ENCODE measurements around the gene NISCH. TPM values are rescaled to one million over a fixed set of nuclear protein-coding genes. Genes with fewer than 3 reads are reported as not detected.

The NISCH gene
- total RNA-seq, 1 experiment from 2014 or later: 72.8 TPM

- no peak for TF ChIP-seq POLR2AphosphoS5 (IDR thresholded peaks at IDR 0.05; ENCODE audit: low read depth, low read length)
- no peak for TF ChIP-seq ZBTB33 (IDR thresholded peaks at IDR 0.05; ENCODE audit: extremely low read depth, insufficient replicate concordance, low read length)
- no peak for TF ChIP-seq SIN3A (IDR thresholded peaks at IDR 0.05; ENCODE audit: low read depth)
- TF ChIP-seq CEBPB (IDR thresholded peaks at IDR 0.05; ENCODE audit: low read depth): no peak
- no peak for TF ChIP-seq MAX (IDR thresholded peaks at IDR 0.05)
- TF ChIP-seq CBX3 (IDR thresholded peaks at IDR 0.05; ENCODE audit: low read depth): no peak
- no peak for TF ChIP-seq RAD21 (IDR thresholded peaks at IDR 0.05; ENCODE audit: low read depth)
- TF ChIP-seq EZH2 (IDR thresholded peaks at IDR 0.05): no peak
- no peak for TF ChIP-seq POLR2A (IDR thresholded peaks at IDR 0.05; ENCODE audit: borderline replicate concordance, extremely low read depth, insufficient read depth, insufficient read length)
- no peak for TF ChIP-seq SP1 (IDR thresholded peaks at IDR 0.05; ENCODE audit: low read depth)
Observed at GRCh38 chr3:52477796-52478095, 22.3 kb downstream of the NISCH start (continued).

- Histone ChIP-seq H3K9ac (ENCODE audit: low read length) (no peak overlapping the region), H4K20me1 (ENCODE audit: insufficient read depth) (no peaks in the 10 kb centered on the region), H3K79me2 (ENCODE audit: insufficient read depth, low read length) (no peaks in the 10 kb centered on the region), H3K9me2 (ENCODE audit: insufficient read depth) (no peaks in the 10 kb centered on the region), H3K4me3 (replicated peaks in 1 of 2; ENCODE audit: low read depth in 1 of 2, low read length in 2 of 2) (no peak overlapping the region), H3K4me1 (ENCODE audit: control insufficient read depth in 1 of 2, insufficient read depth in 2 of 2, low read length in 2 of 2) (no peaks in the 10 kb centered on the region), H3K9me3 (ENCODE audit: control insufficient read depth in 1 of 2, insufficient read depth in 1 of 2, low read depth in 1 of 2, low read length in 2 of 2) (no peaks in the 10 kb centered on the region), H3K36me3 (ENCODE audit: control insufficient read depth in 1 of 2, insufficient read depth in 2 of 2, low read length in 2 of 2) (peaks cover 41 to 43% of the 10 kb centered on the region in 2 experiments; a peak in 3 of 4 replicates), H3K27ac (ENCODE audit: low read depth, low read length) (no peak overlapping the region), H3K27me3 (ENCODE audit: insufficient read depth, low read length) (no peaks in the 10 kb centered on the region), H2AFZ (ENCODE audit: low read depth, low read length, poor library complexity, severe bottlenecking) (no peak overlapping the region), H3K4me2 (ENCODE audit: low read length) (no peak overlapping the region)
- CTCF ChIA-PET: no interaction called here
- no TSS peak for BruUV-seq (replicated peaks)
- intact Hi-C loops (cut with micrococcal nuclease): loop anchor here (10.0 kb wide), 1 partner anchor 596 kb away; no protein-coding TSS in a partner anchor
- ATAC-seq (no peak), DNase-seq (ENCODE audit: low read depth, low spot score) (no peak)
- TF ChIP-seq TCF7L2 (IDR thresholded peaks at IDR 0.05; ENCODE audit: borderline replicate concordance, extremely low read depth, insufficient read depth, insufficient read length) (no peak), EZH2 (IDR thresholded peaks at IDR 0.05) (no peak), ZNF274 (IDR thresholded peaks at IDR 0.05; ENCODE audit: low read depth, low read length) (no peak), SIN3A (IDR thresholded peaks at IDR 0.05; ENCODE audit: low read depth) (no peak), MAX (IDR thresholded peaks at IDR 0.05) (no peak), CEBPB (IDR thresholded peaks at IDR 0.05; ENCODE audit: low read depth) (no peak), CTCF (IDR thresholded peaks at IDR 0.05 in 2 of 3, conservative IDR thresholded peaks at IDR 0.05 in 1 of 3; ENCODE audit: borderline replicate concordance in 1 of 3, insufficient read depth in 1 of 3, low read depth in 2 of 3, low read length in 2 of 3) (no peak), CBX3 (IDR thresholded peaks at IDR 0.05; ENCODE audit: low read depth) (no peak)
- RAD21 ChIA-PET (ENCODE audit: low non-redundant PET in 1 of 2, low total read pairs in 2 of 2, uncharacterized antibody in 2 of 2, unreplicated experiment in 2 of 2): no interaction called here
- POLR2A ChIA-PET: no interaction called here
Observed at GRCh38 chr3:52479037-52479876, 23.9 kb downstream of the NISCH start.

Measured in HCT116 (cell line).